K562 (cell line): ENCODE data around the gene UBE2D2. TPM values are rescaled to one million over a fixed set of nuclear protein-coding genes. Genes with fewer than 3 reads are reported as not detected.

Experiments used
- CREB3L1 ChIP-seq: fragments of 450-650 bp; IDR thresholded peaks from 2 replicates; pipeline ENCODE4 v1.6.1; 2014; ENCODE audit warnings: low read depth, mild to moderate bottlenecking, moderate library complexity, borderline replicate concordance
- CXXC5 ChIP-seq: fragments of 250-450 bp; sonication (Bioruptor Pico); IDR thresholded peaks from 2 replicates; pipeline ENCODE4 v1.8.0; 2022; ENCODE audit warnings: inconsistent platforms, mild to moderate bottlenecking, moderate library complexity
- EHMT2 ChIP-seq: fragments of 450-650 bp; IDR thresholded peaks from 2 replicates; pipeline ENCODE4 v1.6.1; 2018; ENCODE audit warnings: antibody characterized with exemption
- MBD2 ChIP-seq: sonication (generic); IDR thresholded peaks from 2 replicates; pipeline ENCODE4 v1.6.1; 2016; ENCODE audit warnings: low read depth, borderline replicate concordance
- MED1 ChIP-seq: sonication (generic); formaldehyde crosslinking; IDR thresholded peaks from 2 replicates; pipeline ENCODE4 v1.8.1; 2023; ENCODE audit warnings: missing genetic modification reagents, borderline replicate concordance
- NELFE ChIP-seq: IDR thresholded peaks from 2 replicates; pipeline ENCODE4 v1.6.1; 2011; ENCODE audit warnings: mild to moderate bottlenecking; ENCODE audit not compliant: insufficient read depth, insufficient read length
- NFRKB ChIP-seq: fragments of 450-650 bp; IDR thresholded peaks from 2 replicates; pipeline ENCODE4 v1.6.1; 2016; ENCODE audit warnings: low read depth
- SLC30A9 ChIP-seq: fragments of 250-450 bp; sonication (Bioruptor Pico); IDR thresholded peaks from 2 replicates; pipeline ENCODE4 v1.8.0; 2022; ENCODE audit warnings: mild to moderate bottlenecking, moderate library complexity
- SRSF7 ChIP-seq: fragments of 200-400 bp; formaldehyde crosslinking; optimal IDR thresholded peaks from 2 replicates; pipeline ENCODE3; 2017; ENCODE audit warnings: mild to moderate bottlenecking, low read depth, low read length
- TCFL5 ChIP-seq: fragments of 250-450 bp; sonication (Bioruptor Pico); conservative IDR thresholded peaks from 2 replicates; pipeline ENCODE4 v1.6.1; 2021; ENCODE audit warnings: mild to moderate bottlenecking, moderate library complexity, matching md5 sums
- ZNF764 ChIP-seq: fragments of 250-450 bp; sonication (Bioruptor Pico); IDR thresholded peaks from 2 replicates; pipeline ENCODE4 v1.4.0; 2020; ENCODE audit warnings: low read depth, mild to moderate bottlenecking, moderate library complexity
- polyA plus RNA-seq, 8 experiments: library from polyadenylated mRNA; depleted of rRNA in 4 of 8; stranded (reverse) in 5 of 8; unstranded in 3 of 8; fragments of >200 nt; fragmentation: Nextera tagmentation in 2 of 8; fragmentation: Illumina TruSeq in 1 of 8; extraction: Ambion mirVana in 2 of 8; extraction: Trizol in 1 of 8; gene quantifications; 2 replicates each; pipeline versions ENCODE4 v1.2.1 to v1.2.3, GENCODE V29; 2011 to 2014; ENCODE audit warnings: inconsistent platforms in 1 of 8, missing spikeins in 1 of 8
- total RNA-seq, 7 experiments: library from RNA; depleted of rRNA in 6 of 7; stranded (reverse); fragments of >200 nt in 6 of 7; fragmentation: Illumina TruSeq in 2 of 7; extraction: Trizol in 2 of 7; gene quantifications; 2 replicates each; pipeline versions ENCODE4 v1.2.1 to v1.2.3, GENCODE V29; 2011 to 2021; ENCODE audit warnings: low replicate concordance in 1 of 7
- TF ChIP-seq, protein P1 (sequence below), 2 experiments: fragments of 250-450 bp in 1 of 2; fragments of 450-650 bp in 1 of 2; sonication (Bioruptor Pico) in 1 of 2; IDR thresholded peaks; 2 replicates each; pipeline versions ENCODE4 v1.6.1 to v1.8.0; 2016 to 2021; ENCODE audit warnings: mild to moderate bottlenecking in 2 of 2, moderate library complexity in 2 of 2, missing compliant biosample characterization in 1 of 2, missing genetic modification characterization in 1 of 2
- TF ChIP-seq, protein P2 (sequence below): fragments of 250-450 bp; sonication (Bioruptor Pico); IDR thresholded peaks from 2 replicates; pipeline ENCODE4 v1.4.0; 2020; ENCODE audit warnings: mild to moderate bottlenecking, moderate library complexity
- TF ChIP-seq, protein P3 (sequence below): sonication (generic); formaldehyde crosslinking; IDR thresholded peaks from 2 replicates; pipeline ENCODE4 v1.8.0; 2022; ENCODE audit warnings: mild to moderate bottlenecking, missing genetic modification reagents
- TF ChIP-seq, protein P4 (sequence below): sonication (generic); formaldehyde crosslinking; IDR thresholded peaks from 2 replicates; pipeline ENCODE4 v1.8.1; 2023; ENCODE audit warnings: mild to moderate bottlenecking, missing genetic modification reagents
- TF ChIP-seq, protein P5 (sequence below): fragments of 200-800 bp; sonication (Bioruptor generic); IDR thresholded peaks from 2 replicates; pipeline ENCODE4 v1.6.1; 2017; ENCODE audit warnings: missing genetic modification characterization, missing compliant biosample characterization

The UBE2D2 gene
- total and polyA plus RNA-seq, 9 of the 15 experiments (the other 6 are each of a cell fraction or from before 2014, with no cell fraction given) = 53.6 to 198 (median 122) TPM

- TF ChIP-seq, protein P1, sequence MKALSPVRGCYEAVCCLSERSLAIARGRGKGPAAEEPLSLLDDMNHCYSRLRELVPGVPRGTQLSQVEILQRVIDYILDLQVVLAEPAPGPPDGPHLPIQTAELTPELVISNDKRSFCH (CRISPR knock-in tag; IDR thresholded peaks at IDR 0.05) = no peak
- TF ChIP-seq, protein P1 (tag; IDR thresholded peaks at IDR 0.05) = 0 out of 2 replicates have a peak, but pooled peaks have one; percentile 39
- TF ChIP-seq MED1 (CRISPR knock-in tag) (no peak), EHMT2 (no peak), NELFE (no peak), NFRKB (no peak), MBD2 (peak; percentile 7; the same call in 1 of the 2 replicates), SRSF7 (no peak), CREB3L1 (no peak), SLC30A9 (no peak), ZNF764 (CRISPR knock-in tag) (no peak), CXXC5 (peak; percentile 78), TCFL5 (CRISPR knock-in tag) (no peak)
- TF ChIP-seq, protein P2, sequence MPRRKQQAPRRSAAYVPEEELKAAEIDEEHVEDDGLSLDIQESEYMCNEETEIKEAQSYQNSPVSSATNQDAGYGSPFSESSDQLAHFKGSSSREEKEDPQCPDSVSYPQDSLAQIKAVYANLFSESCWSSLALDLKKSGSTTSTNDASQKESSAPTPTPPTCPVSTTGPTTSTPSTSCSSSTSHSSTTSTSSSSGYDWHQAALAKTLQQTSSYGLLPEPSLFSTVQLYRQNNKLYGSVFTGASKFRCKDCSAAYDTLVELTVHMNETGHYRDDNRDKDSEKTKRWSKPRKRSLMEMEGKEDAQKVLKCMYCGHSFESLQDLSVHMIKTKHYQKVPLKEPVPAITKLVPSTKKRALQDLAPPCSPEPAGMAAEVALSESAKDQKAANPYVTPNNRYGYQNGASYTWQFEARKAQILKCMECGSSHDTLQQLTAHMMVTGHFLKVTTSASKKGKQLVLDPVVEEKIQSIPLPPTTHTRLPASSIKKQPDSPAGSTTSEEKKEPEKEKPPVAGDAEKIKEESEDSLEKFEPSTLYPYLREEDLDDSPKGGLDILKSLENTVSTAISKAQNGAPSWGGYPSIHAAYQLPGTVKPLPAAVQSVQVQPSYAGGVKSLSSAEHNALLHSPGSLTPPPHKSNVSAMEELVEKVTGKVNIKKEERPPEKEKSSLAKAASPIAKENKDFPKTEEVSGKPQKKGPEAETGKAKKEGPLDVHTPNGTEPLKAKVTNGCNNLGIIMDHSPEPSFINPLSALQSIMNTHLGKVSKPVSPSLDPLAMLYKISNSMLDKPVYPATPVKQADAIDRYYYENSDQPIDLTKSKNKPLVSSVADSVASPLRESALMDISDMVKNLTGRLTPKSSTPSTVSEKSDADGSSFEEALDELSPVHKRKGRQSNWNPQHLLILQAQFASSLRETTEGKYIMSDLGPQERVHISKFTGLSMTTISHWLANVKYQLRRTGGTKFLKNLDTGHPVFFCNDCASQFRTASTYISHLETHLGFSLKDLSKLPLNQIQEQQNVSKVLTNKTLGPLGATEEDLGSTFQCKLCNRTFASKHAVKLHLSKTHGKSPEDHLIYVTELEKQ (CRISPR knock-in tag) = no peak
- TF ChIP-seq, protein P3, sequence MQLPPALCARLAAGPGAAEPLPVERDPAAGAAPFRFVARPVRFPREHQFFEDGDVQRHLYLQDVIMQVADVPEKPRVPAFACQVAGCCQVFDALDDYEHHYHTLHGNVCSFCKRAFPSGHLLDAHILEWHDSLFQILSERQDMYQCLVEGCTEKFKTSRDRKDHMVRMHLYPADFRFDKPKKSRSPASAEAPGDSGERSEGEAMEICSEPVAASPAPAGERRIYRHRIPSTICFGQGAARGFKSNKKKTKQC (CRISPR knock-in tag) = no peak
- TF ChIP-seq, protein P4, sequence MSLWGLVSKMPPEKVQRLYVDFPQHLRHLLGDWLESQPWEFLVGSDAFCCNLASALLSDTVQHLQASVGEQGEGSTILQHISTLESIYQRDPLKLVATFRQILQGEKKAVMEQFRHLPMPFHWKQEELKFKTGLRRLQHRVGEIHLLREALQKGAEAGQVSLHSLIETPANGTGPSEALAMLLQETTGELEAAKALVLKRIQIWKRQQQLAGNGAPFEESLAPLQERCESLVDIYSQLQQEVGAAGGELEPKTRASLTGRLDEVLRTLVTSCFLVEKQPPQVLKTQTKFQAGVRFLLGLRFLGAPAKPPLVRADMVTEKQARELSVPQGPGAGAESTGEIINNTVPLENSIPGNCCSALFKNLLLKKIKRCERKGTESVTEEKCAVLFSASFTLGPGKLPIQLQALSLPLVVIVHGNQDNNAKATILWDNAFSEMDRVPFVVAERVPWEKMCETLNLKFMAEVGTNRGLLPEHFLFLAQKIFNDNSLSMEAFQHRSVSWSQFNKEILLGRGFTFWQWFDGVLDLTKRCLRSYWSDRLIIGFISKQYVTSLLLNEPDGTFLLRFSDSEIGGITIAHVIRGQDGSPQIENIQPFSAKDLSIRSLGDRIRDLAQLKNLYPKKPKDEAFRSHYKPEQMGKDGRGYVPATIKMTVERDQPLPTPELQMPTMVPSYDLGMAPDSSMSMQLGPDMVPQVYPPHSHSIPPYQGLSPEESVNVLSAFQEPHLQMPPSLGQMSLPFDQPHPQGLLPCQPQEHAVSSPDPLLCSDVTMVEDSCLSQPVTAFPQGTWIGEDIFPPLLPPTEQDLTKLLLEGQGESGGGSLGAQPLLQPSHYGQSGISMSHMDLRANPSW (CRISPR knock-in tag) = no peak
- TF ChIP-seq, protein P5, sequence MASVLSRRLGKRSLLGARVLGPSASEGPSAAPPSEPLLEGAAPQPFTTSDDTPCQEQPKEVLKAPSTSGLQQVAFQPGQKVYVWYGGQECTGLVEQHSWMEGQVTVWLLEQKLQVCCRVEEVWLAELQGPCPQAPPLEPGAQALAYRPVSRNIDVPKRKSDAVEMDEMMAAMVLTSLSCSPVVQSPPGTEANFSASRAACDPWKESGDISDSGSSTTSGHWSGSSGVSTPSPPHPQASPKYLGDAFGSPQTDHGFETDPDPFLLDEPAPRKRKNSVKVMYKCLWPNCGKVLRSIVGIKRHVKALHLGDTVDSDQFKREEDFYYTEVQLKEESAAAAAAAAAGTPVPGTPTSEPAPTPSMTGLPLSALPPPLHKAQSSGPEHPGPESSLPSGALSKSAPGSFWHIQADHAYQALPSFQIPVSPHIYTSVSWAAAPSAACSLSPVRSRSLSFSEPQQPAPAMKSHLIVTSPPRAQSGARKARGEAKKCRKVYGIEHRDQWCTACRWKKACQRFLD (CRISPR knock-in tag) = no peak
Measured at GRCh38 chr5:139648205-139649081, 87.3 kb downstream of the UBE2D2 start, which contains the start of gene CXXC5 (continued).
